K562 (cell line): ENCODE results near the gene MAP7D1. TPM values are rescaled to one million over a fixed set of nuclear protein-coding genes. Genes with fewer than 3 reads are reported as not detected.

Experiments
- ATAC-seq: fragments of 200-7000 bp; cut with Tn5 transposase; 3 replicates; pipeline ENCODE4 v1.9.1; 2020; ENCODE audit warnings: moderate library complexity
- BruUV-seq: library from RNA; stranded (reverse); fragments of 400-500 nt; replicated peaks from 2 replicates; lab custom pipeline; 2021; lab: Mats Ljungman, UMichigan
- CTCF ChIA-PET: fragments of 300-600 bp; formaldehyde crosslinking; extraction: SDS; loops from one replicate; lab custom pipeline; 2021; ENCODE audit warnings: low intra/inter-chr PET ratio; lab: Yijun Ruan, JAX
- POLR2A ChIA-PET: fragments of 300-600, 350-650 bp; sonication (Branson Sonifier 250); formaldehyde crosslinking; extraction: SDS; loops from one replicate; lab custom pipeline; 2021; ENCODE audit warnings: antibody characterized with exemption, inconsistent platforms; lab: Yijun Ruan, JAX
- DNase-seq, 4 experiments: peaks; one replicate each; pipeline versions ENCODE4 v3.0.0 to v3.0.0-alpha.2; 2011 to 2018; ENCODE audit warnings: low spot score in 3 of 4, mixed read lengths in 3 of 4; ENCODE audit errors: extremely low read depth in 1 of 4
- FAIRE-seq: peaks from 2 replicates; lab custom pipeline; 2011; peaks lifted over from hg19 to GRCh38; lab: Jason Lieb, UNC
- H2AFZ ChIP-seq: 2 replicates; pipeline ENCODE4 v1.6.0; 2011; ENCODE audit warnings: low read depth, low read length, control low read depth, inconsistent platforms
- H3K27ac ChIP-seq: fragments of 200-600 bp; 3 replicates; pipeline ENCODE4 v1.8.0; 2011; ENCODE audit warnings: low read depth, mild to moderate bottlenecking, control low read depth, inconsistent platforms, low read length, moderate library complexity, mixed read lengths; ENCODE audit errors: extremely low read depth
- H3K27me3 ChIP-seq, 2 experiments: fragments of 300-600 bp in 1 of 2; 2 replicates in 1 of 2; 3 replicates in 1 of 2; pipeline versions ENCODE4 v1.6.0 to v1.8.0; 2011; ENCODE audit warnings: inconsistent platforms in 2 of 2, low read length in 2 of 2, mild to moderate bottlenecking in 1 of 2, mixed read lengths in 1 of 2, moderate library complexity in 1 of 2; ENCODE audit not compliant: control insufficient read depth in 2 of 2, insufficient read depth in 2 of 2
- H3K36me3 ChIP-seq: fragments of 300-600 bp; 3 replicates; pipeline ENCODE4 v1.8.0; 2011; ENCODE audit warnings: mild to moderate bottlenecking, low read length, inconsistent platforms; ENCODE audit not compliant: control insufficient read depth, insufficient read depth
- H3K4me1 ChIP-seq, 2 experiments: fragments of 200-600 bp in 1 of 2; replicated peaks in 1 of 2; 2 replicates in 1 of 2; 3 replicates in 1 of 2; pipeline versions ENCODE4 v1.5.1 to v1.8.0; 2011; ENCODE audit warnings: inconsistent platforms in 2 of 2, low read length in 2 of 2, mild to moderate bottlenecking in 1 of 2, mixed read lengths in 1 of 2, moderate library complexity in 1 of 2; ENCODE audit not compliant: control insufficient read depth in 2 of 2, insufficient read depth in 2 of 2
- H3K4me2 ChIP-seq: 2 replicates; pipeline ENCODE4 v1.6.1; 2011; ENCODE audit warnings: low read length, control low read depth, inconsistent platforms, mixed read lengths; ENCODE audit not compliant: insufficient read depth
- H3K4me3 ChIP-seq: fragments of 200-600 bp; sonication (generic), shearing (Covaris generic); 2 replicates; pipeline ENCODE4 v1.5.1; 2016; ENCODE audit warnings: control low read depth, inconsistent platforms
- H3K79me2 ChIP-seq: fragments of 200-600 bp; 3 replicates; pipeline ENCODE4 v1.8.0; 2011; ENCODE audit warnings: low read length, inconsistent platforms; ENCODE audit not compliant: control insufficient read depth, insufficient read depth
- H3K9ac ChIP-seq, 2 experiments: 2 replicates each; pipeline versions ENCODE4 v1.6.0 to v1.6.1; 2011; ENCODE audit warnings: low read depth in 2 of 2, low read length in 2 of 2, control low read depth in 1 of 2, inconsistent platforms in 1 of 2, mild to moderate bottlenecking in 1 of 2, mixed read lengths in 1 of 2; ENCODE audit not compliant: insufficient read depth in 1 of 2
- H3K9me1 ChIP-seq: one replicate; pipeline ENCODE4 v1.6.0; 2011; ENCODE audit warnings: inconsistent platforms, mild to moderate bottlenecking, low read length, moderate library complexity; ENCODE audit not compliant: control insufficient read depth, insufficient read depth
- H3K9me3 ChIP-seq: replicated peaks from 2 replicates; pipeline ENCODE4 v1.5.1; 2011; ENCODE audit warnings: low read depth, low read length, inconsistent platforms; ENCODE audit not compliant: control insufficient read depth, insufficient read depth
- H4K20me1 ChIP-seq: replicated peaks from 2 replicates; pipeline ENCODE4 v1.6.1; 2011; ENCODE audit warnings: low read length, inconsistent platforms, mixed read lengths; ENCODE audit not compliant: control insufficient read depth, insufficient read depth
- BCL6 ChIP-seq: fragments of 250-450 bp; sonication (Bioruptor Pico); IDR thresholded peaks from 2 replicates; pipeline ENCODE4 v1.4.0; 2020
- C11orf30 ChIP-seq: fragments of 450-650 bp; IDR thresholded peaks from 2 replicates; pipeline ENCODE4 v1.6.1; 2016; ENCODE audit warnings: low read depth, mild to moderate bottlenecking
- CAMTA2 ChIP-seq: fragments of 250-450 bp; sonication (Bioruptor Pico); conservative IDR thresholded peaks from 2 replicates; pipeline ENCODE4 v1.5.1; 2022
- DEAF1 ChIP-seq: fragments of 450-650 bp; formaldehyde crosslinking; IDR thresholded peaks from 2 replicates; pipeline ENCODE4 v1.4.0; 2020; ENCODE audit warnings: mild to moderate bottlenecking, moderate library complexity
- ESRRA ChIP-seq: fragments of 450-650 bp; IDR thresholded peaks from 2 replicates; pipeline ENCODE4 v1.6.1; 2014; ENCODE audit warnings: low read depth, mild to moderate bottlenecking, moderate library complexity, borderline replicate concordance
- ETV5 ChIP-seq: sonication (generic); formaldehyde crosslinking; IDR thresholded peaks from 2 replicates; pipeline ENCODE4 v1.4.0; 2020; ENCODE audit warnings: low read depth, mild to moderate bottlenecking, missing genetic modification reagents
- FOXK2 ChIP-seq, 2 experiments: fragments of 450-650 bp; IDR thresholded peaks in 1 of 2; conservative IDR thresholded peaks in 1 of 2; 2 replicates each; pipeline ENCODE4 v1.6.1; 2016; ENCODE audit warnings: low read depth in 2 of 2, mild to moderate bottlenecking in 1 of 2
- KDM1A ChIP-seq, 2 experiments: fragments of 450-650 bp; IDR thresholded peaks; 2 replicates each; pipeline ENCODE4 v1.6.1; 2016; ENCODE audit warnings: mild to moderate bottlenecking in 2 of 2
- MAFK ChIP-seq: IDR thresholded peaks from 2 replicates; pipeline ENCODE4 v1.6.1; 2011; ENCODE audit warnings: low read length, improper control_type of control experiment
- MECOM ChIP-seq: fragments of 250-450 bp; sonication (Bioruptor Pico); IDR thresholded peaks from 2 replicates; pipeline ENCODE4 v1.8.0; 2022; ENCODE audit warnings: inconsistent platforms
- NFE2 ChIP-seq: IDR thresholded peaks from 2 replicates; pipeline ENCODE4 v1.6.1; 2014; ENCODE audit warnings: antibody characterized with exemption, low read depth
- POLR3G ChIP-seq: IDR thresholded peaks from 2 replicates; pipeline ENCODE4 v1.6.1; 2011; ENCODE audit not compliant: insufficient read length, insufficient replicate concordance; ENCODE audit errors: extremely low read depth
- RCOR1 ChIP-seq, 2 experiments: IDR thresholded peaks; 2 replicates each; pipeline ENCODE4 v1.6.1; 2012; ENCODE audit warnings: low read depth in 2 of 2, low read length in 2 of 2, borderline replicate concordance in 1 of 2, improper control_type of control experiment in 1 of 2
- RFX5 ChIP-seq: IDR thresholded peaks from 2 replicates; pipeline ENCODE4 v1.6.1; 2011; ENCODE audit warnings: low read depth, mild to moderate bottlenecking, improper control_type of control experiment, low read length
- RNF2 ChIP-seq: sonication (generic); IDR thresholded peaks from 2 replicates; pipeline ENCODE4 v1.6.1; 2016
- TAF1 ChIP-seq: IDR thresholded peaks from 2 replicates; pipeline ENCODE4 v1.6.1; 2011; ENCODE audit warnings: mild to moderate bottlenecking, low read length, moderate library complexity; ENCODE audit not compliant: insufficient read depth, control insufficient read depth, severe bottlenecking; ENCODE audit errors: extremely low read depth
- TCF3 ChIP-seq: sonication (generic); formaldehyde crosslinking; IDR thresholded peaks from 2 replicates; pipeline ENCODE4 v1.4.0; 2020; ENCODE audit warnings: mild to moderate bottlenecking, missing genetic modification reagents
- ZFP36 ChIP-seq: fragments of 150-350 bp; IDR thresholded peaks from 2 replicates; pipeline ENCODE4 v1.6.1; 2018; ENCODE audit warnings: low read length, low read depth; ENCODE audit not compliant: partially characterized antibody
- ZNF274 ChIP-seq: IDR thresholded peaks from 2 replicates; pipeline ENCODE4 v1.6.1; 2011; ENCODE audit warnings: low read depth, mild to moderate bottlenecking, low read length, moderate library complexity, borderline replicate concordance
- ZNF316 ChIP-seq: fragments of 450-650 bp; IDR thresholded peaks from 2 replicates; pipeline ENCODE4 v1.6.1; 2016
- ZNF384 ChIP-seq: IDR thresholded peaks from 2 replicates; pipeline ENCODE4 v1.6.1; 2012; ENCODE audit warnings: low read depth, low read length, improper control_type of control experiment
- WGBS: fragments of 100-300 bp; shearing (Covaris generic); methylation state at CpG from one replicate; pipeline ENCODE4 v1.1.6; 2016; ENCODE audit warnings: low coverage, mixed read lengths; ENCODE audit not compliant: insufficient coverage; ENCODE audit errors: missing lambda C conversion rate; 5-methylcytosine and 5-hydroxymethylcytosine counted together
- in situ Hi-C: fragments of 300-500 bp; cut with MboI; formaldehyde crosslinking; loops from 4 replicates; pipeline ENCODE4 v1.15.0; 2018; ENCODE audit warnings: inconsistent platforms, mixed read lengths
- intact Hi-C: fragments of 100-400 bp; cut with micrococcal nuclease; formaldehyde crosslinking; loops from 2 replicates; pipeline ENCODE4 v1.14.2; 2022
- polyA plus RNA-seq, 8 experiments: library from polyadenylated mRNA; depleted of rRNA in 4 of 8; stranded (reverse) in 5 of 8; unstranded in 3 of 8; fragments of >200 nt; fragmentation: Nextera tagmentation in 2 of 8; fragmentation: Illumina TruSeq in 1 of 8; extraction: Ambion mirVana in 2 of 8; extraction: Trizol in 1 of 8; gene quantifications; 2 replicates each; pipeline versions ENCODE4 v1.2.1 to v1.2.3, GENCODE V29; 2011 to 2014; ENCODE audit warnings: inconsistent platforms in 1 of 8, missing spikeins in 1 of 8
- total RNA-seq, 7 experiments: library from RNA; depleted of rRNA in 6 of 7; stranded (reverse); fragments of >200 nt in 6 of 7; fragmentation: Illumina TruSeq in 2 of 7; extraction: Trizol in 2 of 7; gene quantifications; 2 replicates each; pipeline versions ENCODE4 v1.2.1 to v1.2.3, GENCODE V29; 2011 to 2021; ENCODE audit warnings: low replicate concordance in 1 of 7

Gene MAP7D1
- total and polyA plus RNA-seq, 9 of the 15 experiments (the other 6 are each of a cell fraction or from before 2014, with no cell fraction given) = 3.6 to 108 (median 34.5) TPM

- H3K9me3 ChIP-seq = no peaks in the 10 kb centered on the region
- H4K20me1 ChIP-seq = no peaks in the 10 kb centered on the region; the same call in 1 of the 2 replicates
- no TSS peak for BruUV-seq
- DNase-seq (no peak), FAIRE-seq (no peak), ATAC-seq (no peak)
- peaks cover 16 to 19% of the 10 kb centered on the region in 2 experiments for H3K4me1 ChIP-seq
- H3K9ac ChIP-seq = no peak overlapping the region
- in situ Hi-C loops = no loop called here
- ChIA-PET CTCF (no interaction called here), POLR2A (interaction anchor here (0.6 to 1.4 kb wide), 3 partner anchors 9 to 82 kb away, joined by 3 to 5 read pairs (median 3); no protein-coding TSS in a partner anchor)
- no peaks in the 10 kb centered on the region for H3K27me3 ChIP-seq
- no peak overlapping the region for H3K4me3 ChIP-seq
- H3K4me2 ChIP-seq = no peak overlapping the region
- 65% methylated on average over 3 of the region's 4 CpGs for WGBS
- 0 out of 3 replicates have a peak overlapping the region, but pooled peaks have one; percentile 17 for H3K27ac ChIP-seq
- H3K79me2 ChIP-seq = peaks cover 66% of the 10 kb centered on the region
- intact Hi-C loops = no loop called here
- peaks cover 52% of the 10 kb centered on the region; the same call in 2 of the 3 replicates for H3K36me3 ChIP-seq
- no peak overlapping the region for H2AFZ ChIP-seq
- peaks cover 6% of the 10 kb centered on the region for H3K9me1 ChIP-seq
- no peak for TF ChIP-seq CAMTA2 (CRISPR knock-in tag)
- TF ChIP-seq KDM1A (IDR thresholded peaks at IDR 0.05) = peak; percentile 77 to 84; a peak in 3 of 4 replicates
- TF ChIP-seq ZFP36 = no peak
- TF ChIP-seq POLR3G = no peak
- TF ChIP-seq RNF2 = no peak
- no peak for TF ChIP-seq TAF1
- peak; percentile 23; the same call in 1 of the 2 replicates for TF ChIP-seq NFE2
- no peak for TF ChIP-seq FOXK2 (conservative IDR thresholded peaks at IDR 0.05 in 1 of 2, IDR thresholded peaks at IDR 0.05 in 1 of 2; ENCODE audit: low read depth in 2 of 2)
- no peak for TF ChIP-seq ETV5
- TF ChIP-seq MAFK = peak; percentile 39; the same call in 1 of the 2 replicates
- no peak for TF ChIP-seq TCF3
- no peak for TF ChIP-seq DEAF1 (CRISPR knock-in tag)
- peak; percentile 80 for TF ChIP-seq ZNF384
- no peak for TF ChIP-seq RFX5
- peak; percentile 35 for TF ChIP-seq ZNF316
- TF ChIP-seq ESRRA = peak; percentile 52; the same call in 1 of the 2 replicates
- TF ChIP-seq ZNF274 = no peak
- no peak for TF ChIP-seq BCL6 (CRISPR knock-in tag)
- peak in 1 of 2 experiments; percentile 14; a peak in 1 of 4 replicates for TF ChIP-seq RCOR1 (IDR thresholded peaks at IDR 0.05; ENCODE audit: borderline replicate concordance in 1 of 2, low read depth in 2 of 2, low read length in 2 of 2)
- no peak for TF ChIP-seq MECOM
- peak; percentile 35; the same call in 1 of the 2 replicates for TF ChIP-seq C11orf30
Measured at GRCh38 chr1:36166136-36166535, 10.2 kb downstream of the MAP7D1 start.
